Esophagus squamous epithelium (tissue), 4 donors: Measurements from ENCODE around the gene YBX2.

Source experiments
- CTCF ChIP-seq, 6 experiments: fragments of 450-650 bp in 4 of 6; fragments of 200-600 bp in 2 of 6; sonication (generic) in 2 of 6; IDR thresholded peaks; one replicate each; pipeline ENCODE4 v1.5.1; 2016 to 2019; ENCODE audit warnings: antibody characterized with exemption in 6 of 6, mild to moderate bottlenecking in 4 of 6, moderate library complexity in 4 of 6
- POLR2A ChIP-seq, 4 donors: fragments of 450-650 bp; IDR thresholded peaks; one replicate each; pipeline ENCODE4 v1.6.1; 2017; ENCODE audit warnings: antibody characterized with exemption in 4 of 4, mild to moderate bottlenecking in 4 of 4, moderate library complexity in 3 of 4

- TF ChIP-seq CTCF (IDR thresholded peaks at IDR 0.05): no peak
- no peak for TF ChIP-seq POLR2A (IDR thresholded peaks at IDR 0.05)
Measured at GRCh38 chr17:7284911-7285310, 9.5 kb downstream of the YBX2 start.
